Measurements from ENCODE around the gene PACSIN2.

DNA sequence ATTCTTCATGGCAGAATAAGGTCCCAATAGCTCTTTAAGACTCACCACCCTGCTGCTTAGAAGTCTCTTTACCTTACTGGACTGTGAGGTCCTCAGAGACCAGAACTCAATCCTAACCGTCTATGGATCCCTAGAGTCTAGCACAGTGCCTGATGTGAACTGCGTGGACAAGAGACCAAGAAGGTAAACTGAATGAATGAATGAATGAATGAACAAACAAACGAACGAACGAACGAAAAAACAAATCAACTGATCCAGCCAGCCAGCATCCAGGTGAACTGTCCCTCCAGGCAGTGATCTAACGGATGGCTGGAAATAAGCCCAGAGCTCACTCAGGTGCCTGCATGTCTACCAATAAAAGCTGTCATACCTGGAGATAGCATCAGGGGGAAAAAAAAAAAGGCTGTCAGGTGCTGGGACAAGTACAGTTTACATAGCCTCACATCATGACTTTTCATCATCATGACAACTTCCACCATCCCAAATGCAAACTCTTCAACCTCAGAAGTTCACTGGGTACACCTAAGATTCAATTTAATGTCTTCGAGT, 59.8 kb downstream of the PACSIN2 start:
- no peak for TF ChIP-seq GATA3 (IDR thresholded peaks at IDR 0.05; ENCODE audit: low read depth, low read length)
- TF ChIP-seq GATA2 (IDR thresholded peaks at IDR 0.05; ENCODE audit: low read depth, low read length) = no peak
